Left ventricle myocardium inferior (tissue), 1 donor: ENCODE data around the gene RPL13. TPM values are rescaled to one million over a fixed set of nuclear protein-coding genes. Genes with fewer than 3 reads are reported as not detected.

Experiments
- DNase-seq: peaks from one replicate; pipeline ENCODE4 v3.0.0-alpha.2; 2020
- H3K27ac ChIP-seq: fragments of 200-600 bp; replicated peaks from 2 replicates; pipeline ENCODE4 v1.8.0; 2021
- H3K27me3 ChIP-seq: fragments of 200-600 bp; 2 replicates; pipeline ENCODE4 v1.8.0; 2021; ENCODE audit warnings: low read depth
- H3K36me3 ChIP-seq: fragments of 200-600 bp; 2 replicates; pipeline ENCODE4 v1.8.0; 2021
- H3K4me1 ChIP-seq: fragments of 200-600 bp; 2 replicates; pipeline ENCODE4 v1.8.0; 2021
- H3K4me3 ChIP-seq: fragments of 200-600 bp; 2 replicates; pipeline ENCODE4 v1.8.0; 2021; ENCODE audit warnings: mild to moderate bottlenecking, moderate library complexity
- H3K9me3 ChIP-seq: fragments of 200-600 bp; replicated peaks from 2 replicates; pipeline ENCODE4 v1.8.0; 2021
- intact Hi-C: fragments of 100-400 bp; cut with micrococcal nuclease; formaldehyde crosslinking; loops from one replicate; pipeline ENCODE4 v1.11.0; 2022
- total RNA-seq: library from RNA; stranded (reverse); fragmentation: NEBNext Ultra II Directional; extraction: Animal tissue kit (Norgen Biotek cat#: 25700); gene quantifications from one replicate; pipeline ENCODE4 v1.2.1, GENCODE V29; 2021
- TF ChIP-seq, protein P1 (sequence below): fragments of 200-600 bp; IDR thresholded peaks from 2 replicates; pipeline ENCODE4 v1.8.0; 2021; ENCODE audit warnings: antibody characterized with exemption, mild to moderate bottlenecking, borderline replicate concordance
- donor health status: DM: no; HTN: yes; CAD: no; lungs with severe emphysema.

RPL13 gene
- total RNA-seq, 1 donor from 2014 or later = 1,030 TPM

DNA sequence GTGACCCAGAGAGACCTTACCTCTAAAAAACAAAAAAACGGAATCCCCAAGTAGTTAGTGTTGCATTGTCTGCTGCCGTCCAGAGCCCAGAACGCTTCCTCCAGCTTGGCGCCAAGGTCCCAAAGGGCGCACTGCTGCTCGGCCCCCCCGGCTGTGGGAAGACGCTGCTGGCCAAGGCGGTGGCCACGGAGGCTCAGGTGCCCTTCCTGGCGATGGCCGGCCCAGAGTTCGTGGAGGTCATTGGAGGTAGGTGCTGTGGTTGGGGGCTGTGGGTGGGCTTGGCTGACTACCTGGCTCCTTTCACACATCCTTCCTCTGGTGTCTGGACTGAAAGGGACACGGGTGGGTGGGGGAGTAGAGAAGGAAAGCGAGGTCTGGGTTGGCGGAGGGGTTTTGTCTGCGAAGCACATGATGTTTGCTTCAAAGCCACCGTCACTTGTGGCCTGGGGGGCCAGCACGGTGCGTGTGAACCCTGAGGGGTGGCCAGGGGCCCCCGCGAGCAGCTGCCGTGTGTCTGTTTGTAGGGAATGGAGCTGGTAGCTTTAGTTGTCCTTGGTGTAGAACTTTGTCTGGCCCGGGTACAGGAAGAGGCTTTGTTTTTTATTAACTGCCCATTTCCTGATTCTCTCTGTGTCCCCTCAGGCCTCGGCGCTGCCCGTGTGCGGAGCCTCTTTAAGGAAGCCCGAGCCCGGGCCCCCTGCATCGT, 28.5 kb upstream of the RPL13 start:
- intact Hi-C loops = no loop called here
- Histone ChIP-seq H3K27me3 (no peaks in the 10 kb centered on the region), H3K4me3 (no peak overlapping the region), H3K27ac (peak overlapping the region; percentile 17), H3K4me1 (peaks cover 21% of the 10 kb centered on the region), H3K9me3 (no peaks in the 10 kb centered on the region), H3K36me3 (peaks cover 82% of the 10 kb centered on the region)
- no peak for DNase-seq
- TF ChIP-seq, protein P1, sequence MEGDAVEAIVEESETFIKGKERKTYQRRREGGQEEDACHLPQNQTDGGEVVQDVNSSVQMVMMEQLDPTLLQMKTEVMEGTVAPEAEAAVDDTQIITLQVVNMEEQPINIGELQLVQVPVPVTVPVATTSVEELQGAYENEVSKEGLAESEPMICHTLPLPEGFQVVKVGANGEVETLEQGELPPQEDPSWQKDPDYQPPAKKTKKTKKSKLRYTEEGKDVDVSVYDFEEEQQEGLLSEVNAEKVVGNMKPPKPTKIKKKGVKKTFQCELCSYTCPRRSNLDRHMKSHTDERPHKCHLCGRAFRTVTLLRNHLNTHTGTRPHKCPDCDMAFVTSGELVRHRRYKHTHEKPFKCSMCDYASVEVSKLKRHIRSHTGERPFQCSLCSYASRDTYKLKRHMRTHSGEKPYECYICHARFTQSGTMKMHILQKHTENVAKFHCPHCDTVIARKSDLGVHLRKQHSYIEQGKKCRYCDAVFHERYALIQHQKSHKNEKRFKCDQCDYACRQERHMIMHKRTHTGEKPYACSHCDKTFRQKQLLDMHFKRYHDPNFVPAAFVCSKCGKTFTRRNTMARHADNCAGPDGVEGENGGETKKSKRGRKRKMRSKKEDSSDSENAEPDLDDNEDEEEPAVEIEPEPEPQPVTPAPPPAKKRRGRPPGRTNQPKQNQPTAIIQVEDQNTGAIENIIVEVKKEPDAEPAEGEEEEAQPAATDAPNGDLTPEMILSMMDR = no peak

DNA sequence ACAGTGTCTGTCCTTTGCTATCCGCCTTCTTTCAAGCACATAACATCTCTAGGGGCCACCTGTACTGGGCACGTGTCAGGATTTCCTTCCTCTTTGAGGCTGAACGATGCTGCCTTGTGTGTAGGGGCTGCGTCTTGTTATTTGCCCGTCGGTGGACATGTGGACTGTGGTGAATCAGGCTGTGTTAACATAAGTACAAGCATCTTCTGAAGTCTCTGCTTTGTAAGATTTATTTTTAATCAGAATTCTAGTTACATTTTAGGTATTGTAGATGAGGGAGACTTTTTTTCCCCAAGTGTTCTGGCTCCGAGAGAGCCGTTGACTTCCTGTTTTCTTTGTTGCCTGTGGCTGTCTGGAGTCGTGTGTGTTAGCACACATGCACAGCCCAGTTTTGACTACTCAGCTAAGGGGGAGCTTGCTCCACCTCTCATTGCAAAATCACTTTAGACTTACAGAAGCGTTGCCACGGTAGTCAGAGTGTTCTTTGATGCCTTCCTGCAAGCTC, 26.2 kb upstream of the RPL13 start:
- Histone ChIP-seq H3K4me3 (no peak overlapping the region), H3K4me1 (peaks cover 21% of the 10 kb centered on the region), H3K27ac (peak overlapping the region; percentile 47), H3K36me3 (peaks cover 78% of the 10 kb centered on the region), H3K9me3 (no peaks in the 10 kb centered on the region), H3K27me3 (no peaks in the 10 kb centered on the region)
- TF ChIP-seq, protein P1 = no peak
- DNase-seq = no peak
- intact Hi-C loops = no loop called here

DNA sequence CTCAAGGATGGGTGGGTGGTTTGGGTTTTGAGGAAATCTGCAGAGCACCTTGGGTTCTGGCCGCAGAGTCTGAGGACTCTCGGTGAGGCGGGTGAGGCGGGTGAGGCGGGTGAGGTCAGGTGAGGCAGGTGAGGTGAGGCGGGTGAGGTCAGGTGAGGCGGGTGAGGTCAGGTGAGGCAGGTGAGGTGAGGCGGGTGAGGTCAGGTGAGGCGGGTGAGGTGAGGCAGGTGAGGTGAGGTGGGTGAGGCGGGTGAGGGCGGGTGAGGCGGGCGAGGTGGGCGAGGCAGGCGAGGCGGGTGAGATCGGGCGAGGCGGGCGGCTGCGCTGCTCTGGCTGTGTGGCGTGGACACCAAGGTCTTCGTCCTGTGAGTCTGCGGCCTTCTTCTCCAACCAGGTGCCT, 24.1 kb upstream of the RPL13 start:
- H3K9me3 ChIP-seq = no peaks in the 10 kb centered on the region
- TF ChIP-seq, protein P1 = no peak
- no peak for DNase-seq
- H3K4me1 ChIP-seq = peaks cover 29% of the 10 kb centered on the region
- H3K4me3 ChIP-seq = no peak overlapping the region
- peaks cover 66% of the 10 kb centered on the region for H3K36me3 ChIP-seq
- H3K27me3 ChIP-seq = no peaks in the 10 kb centered on the region
- intact Hi-C loops = no loop called here
- no peak overlapping the region for H3K27ac ChIP-seq

DNA sequence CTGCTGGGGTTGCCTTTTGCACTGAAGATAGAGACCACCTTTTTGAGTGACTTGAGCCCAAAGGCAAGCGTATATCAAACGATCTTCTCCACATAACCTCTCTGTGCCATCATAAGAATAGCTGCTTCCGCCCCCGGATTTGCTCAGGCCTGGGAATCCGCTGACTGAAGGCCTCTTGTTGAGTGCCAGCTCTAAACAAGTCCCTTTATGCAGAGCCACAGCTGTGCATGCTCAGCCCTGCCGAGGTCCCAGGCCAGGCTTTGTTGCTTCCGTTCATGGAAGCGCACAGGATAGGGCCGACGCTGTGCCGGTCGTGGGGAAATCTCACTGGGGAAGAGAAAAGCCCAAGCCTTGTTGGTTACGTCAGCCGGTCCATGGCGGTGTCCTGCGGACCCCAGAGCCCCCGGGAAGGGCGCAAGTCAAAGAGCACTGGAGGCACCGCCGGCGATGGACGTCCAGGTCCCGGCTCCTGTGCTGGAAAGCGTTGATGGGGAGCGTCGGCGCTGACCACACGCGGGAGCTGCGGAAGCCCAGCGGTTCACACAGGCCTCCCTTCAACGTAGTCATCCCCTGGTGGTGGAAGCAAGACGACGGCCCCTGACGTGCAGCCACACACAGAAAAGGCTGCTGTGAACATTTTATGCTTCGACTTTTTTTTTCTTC, 23.5 kb upstream of the RPL13 start:
- no peak for DNase-seq
- peaks cover 66% of the 10 kb centered on the region for H3K36me3 ChIP-seq

DNA sequence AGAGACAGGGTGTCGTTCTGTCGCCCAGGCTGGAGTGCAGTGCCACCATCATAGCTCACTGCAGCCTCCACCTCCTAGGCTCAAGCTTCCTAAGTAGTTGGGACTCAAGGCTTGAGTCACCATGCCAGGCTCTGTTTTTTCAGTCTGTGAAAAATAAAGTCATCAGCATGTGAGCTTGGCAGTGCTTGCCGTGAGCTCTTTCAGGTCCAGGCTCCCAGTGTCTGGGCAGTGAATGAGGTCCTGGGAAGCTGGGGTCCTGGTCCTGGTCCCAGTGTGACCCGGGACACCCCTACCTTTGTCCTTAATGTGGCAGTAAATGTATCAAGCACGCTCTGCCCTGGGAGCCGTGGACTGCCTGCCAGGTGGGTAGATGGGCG, 22.9 kb upstream of the RPL13 start:
- intact Hi-C loops = no loop called here
- H3K4me1 ChIP-seq = peaks cover 37% of the 10 kb centered on the region
- TF ChIP-seq, protein P1 = no peak
- no peak overlapping the region for H3K4me3 ChIP-seq
- peaks cover 66% of the 10 kb centered on the region for H3K36me3 ChIP-seq
- no peak overlapping the region for H3K27ac ChIP-seq
- no peaks in the 10 kb centered on the region for H3K9me3 ChIP-seq
- H3K27me3 ChIP-seq = no peaks in the 10 kb centered on the region
- DNase-seq = no peak

More for the DNA sequence above, 23.5 kb upstream of the RPL13 start:
- Histone ChIP-seq H3K4me3 (no peak overlapping the region), H3K4me1 (peaks cover 36% of the 10 kb centered on the region), H3K27me3 (no peaks in the 10 kb centered on the region), H3K27ac (no peak overlapping the region), H3K9me3 (no peaks in the 10 kb centered on the region)
- TF ChIP-seq, protein P1 = no peak
- intact Hi-C loops = no loop called here
